Stomach (tissue), 9 donors: Measurements from ENCODE around the gene SPATA22. TPM values are rescaled to one million over a fixed set of nuclear protein-coding genes. Genes with fewer than 3 reads are reported as not detected.
"Not testable (repeated sequence)": the region's sequence is repeated elsewhere in the genome, so short reads cannot be mapped to it uniquely, and the experiment has no call there.

Source experiments
- DNase-seq, 2 donors: peaks; one replicate each; pipeline versions ENCODE4 v3.0.0 to v3.0.0-alpha.2; 2013 to 2019
- H3K27ac ChIP-seq, 5 donors: fragments of 200-600 bp in 4 of 5; sonication (generic) in 4 of 5; one replicate each; pipeline ENCODE4 v1.5.1; 2013 to 2019; ENCODE audit warnings: mild to moderate bottlenecking in 1 of 5, moderate library complexity in 1 of 5
- H3K27me3 ChIP-seq, 3 donors: fragments of 200-600 bp; sonication (generic); one replicate each; pipeline ENCODE4 v1.5.1; 2017 to 2019; ENCODE audit warnings: mixed run types in 1 of 3
- H3K36me3 ChIP-seq, 4 donors: fragments of 200-600 bp; sonication (generic); 1 replicate in 3 of 4; 2 replicates in 1 of 4; pipeline ENCODE4 v1.5.1; 2016 to 2019
- H3K4me1 ChIP-seq, 4 donors: fragments of 200-600 bp; sonication (generic); one replicate each; pipeline ENCODE4 v1.5.1; 2016 to 2019
- H3K4me3 ChIP-seq, 4 donors: fragments of 200-600 bp; sonication (generic) in 3 of 4; one replicate each; pipeline ENCODE4 v1.5.1; 2016 to 2019; ENCODE audit warnings: mild to moderate bottlenecking in 1 of 4
- H3K9me3 ChIP-seq, 4 donors: fragments of 200-600 bp; sonication (generic); one replicate each; pipeline ENCODE4 v1.5.1; 2016 to 2019
- EP300 ChIP-seq: sonication (generic); formaldehyde crosslinking; IDR thresholded peaks from one replicate; pipeline ENCODE4 v1.6.1; 2017; ENCODE audit warnings: antibody characterized with exemption
- POLR2A ChIP-seq, 4 donors: fragments of 450-650 bp; IDR thresholded peaks; one replicate each; pipeline ENCODE4 v1.6.1; 2016; ENCODE audit warnings: antibody characterized with exemption in 4 of 4, control low read depth in 2 of 4, mild to moderate bottlenecking in 1 of 4, moderate library complexity in 1 of 4
- POLR2AphosphoS5 ChIP-seq, 3 donors: sonication (generic); formaldehyde crosslinking; IDR thresholded peaks; one replicate each; pipeline ENCODE4 v1.6.1; 2016; ENCODE audit warnings: antibody characterized with exemption in 3 of 3
- WGBS, 5 donors: extraction: QIAGEN DNeasy Blood & Tissue Kit in 3 of 5; methylation state at CpG; one replicate each; pipeline versions ENCODE4 v1.1.5 to v1.1.7; 2013 to 2018; 5-methylcytosine and 5-hydroxymethylcytosine counted together
- intact Hi-C: fragments of 100-400 bp; cut with DNase I; formaldehyde crosslinking; loops from one replicate; pipeline ENCODE4 v1.15.1; 2023; ENCODE audit warnings: low total_unique reads
- polyA plus RNA-seq, 3 donors: library from polyadenylated mRNA; stranded (reverse); fragments of 200-250 nt; gene quantifications; one replicate each; pipeline ENCODE4 v1.2.3, GENCODE V29; 2013
- total RNA-seq, 5 donors: library from RNA; depleted of rRNA; stranded (reverse); fragments of >200 nt; gene quantifications; one replicate each; pipeline versions ENCODE4 v1.1.0 to v1.2.3, GENCODE V29; 2014 to 2016
- TF ChIP-seq, protein P1 (sequence below), 7 experiments: fragments of 450-650 bp in 4 of 7; fragments of 200-600 bp in 3 of 7; sonication (generic) in 3 of 7; IDR thresholded peaks; one replicate each; pipeline ENCODE4 v1.5.1; 2016 to 2019; ENCODE audit warnings: antibody characterized with exemption in 7 of 7, control low read depth in 2 of 7, mild to moderate bottlenecking in 1 of 7
- donor health status: healthy with polysubstance abuse.
- donor health status: Bipolar disorder and iron deficiency.
- donor health status: healthy.

SPATA22 gene
- total and polyA plus RNA-seq, 8 donors: 1.1 to 4.1 TPM; not detected in 6

DNA sequence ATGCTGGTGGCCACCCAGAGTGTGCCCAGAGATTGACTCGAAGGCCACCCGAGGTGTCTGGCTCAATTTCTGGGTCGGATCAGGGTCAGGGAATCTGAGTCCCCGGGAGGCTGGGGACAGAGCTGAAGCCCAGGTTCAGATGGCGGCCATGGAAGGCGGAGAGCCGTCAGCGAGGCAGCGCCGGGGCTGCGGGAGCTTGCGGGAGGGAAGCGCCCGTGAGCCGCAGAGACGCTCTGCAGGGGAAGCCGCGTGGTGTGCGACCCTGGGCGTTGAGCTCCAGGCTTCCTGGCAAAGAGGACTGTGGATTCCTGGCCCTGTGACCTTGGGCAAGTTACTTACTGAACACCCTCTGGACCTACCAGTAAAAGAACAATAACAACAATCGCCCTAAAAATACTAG, 518 bp upstream of the SPATA22 start:
- Histone ChIP-seq H3K4me3 (no peak overlapping the region), H3K36me3 (no peaks in the 10 kb centered on the region), H3K27ac (no peak overlapping the region), H3K9me3 (no peaks in the 10 kb centered on the region), H3K4me1 (peaks cover 5 to 21% (median 14%) of the 10 kb centered on the region in 4 donors), H3K27me3 (no peaks in the 10 kb centered on the region)
- intact Hi-C loops: no loop called here
- TF ChIP-seq EP300 (no peak), POLR2AphosphoS5 (IDR thresholded peaks at IDR 0.05) (no peak), POLR2A (IDR thresholded peaks at IDR 0.05) (no peak)
- TF ChIP-seq, protein P1, sequence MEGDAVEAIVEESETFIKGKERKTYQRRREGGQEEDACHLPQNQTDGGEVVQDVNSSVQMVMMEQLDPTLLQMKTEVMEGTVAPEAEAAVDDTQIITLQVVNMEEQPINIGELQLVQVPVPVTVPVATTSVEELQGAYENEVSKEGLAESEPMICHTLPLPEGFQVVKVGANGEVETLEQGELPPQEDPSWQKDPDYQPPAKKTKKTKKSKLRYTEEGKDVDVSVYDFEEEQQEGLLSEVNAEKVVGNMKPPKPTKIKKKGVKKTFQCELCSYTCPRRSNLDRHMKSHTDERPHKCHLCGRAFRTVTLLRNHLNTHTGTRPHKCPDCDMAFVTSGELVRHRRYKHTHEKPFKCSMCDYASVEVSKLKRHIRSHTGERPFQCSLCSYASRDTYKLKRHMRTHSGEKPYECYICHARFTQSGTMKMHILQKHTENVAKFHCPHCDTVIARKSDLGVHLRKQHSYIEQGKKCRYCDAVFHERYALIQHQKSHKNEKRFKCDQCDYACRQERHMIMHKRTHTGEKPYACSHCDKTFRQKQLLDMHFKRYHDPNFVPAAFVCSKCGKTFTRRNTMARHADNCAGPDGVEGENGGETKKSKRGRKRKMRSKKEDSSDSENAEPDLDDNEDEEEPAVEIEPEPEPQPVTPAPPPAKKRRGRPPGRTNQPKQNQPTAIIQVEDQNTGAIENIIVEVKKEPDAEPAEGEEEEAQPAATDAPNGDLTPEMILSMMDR (IDR thresholded peaks at IDR 0.05): no peak
- WGBS, 5 donors: 90 to 95% (median 94%) methylated on average over 21 of the region's 21 CpGs
- DNase-seq: no peak

DNA sequence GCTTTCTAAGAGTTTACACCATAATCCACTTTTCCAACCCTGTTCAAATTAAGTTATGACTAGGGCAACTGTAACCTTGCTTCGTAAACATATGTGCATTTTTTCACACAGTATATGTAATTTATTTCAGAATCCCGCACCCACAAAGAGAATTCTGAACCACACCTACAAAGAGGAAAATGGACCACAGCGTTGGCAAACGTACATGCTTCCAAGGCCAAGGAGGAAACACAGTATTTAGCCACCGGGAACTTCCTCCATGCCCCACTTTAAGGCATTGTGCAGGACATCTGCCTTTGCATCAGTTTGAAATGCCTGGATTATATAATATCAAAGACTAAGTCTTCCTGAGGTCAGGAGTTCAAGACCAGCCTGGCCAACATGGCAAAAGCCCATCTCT, 2.1 kb downstream of the SPATA22 start:
- TF ChIP-seq, protein P1 (IDR thresholded peaks at IDR 0.05): no peak
- no peak for TF ChIP-seq POLR2AphosphoS5 (IDR thresholded peaks at IDR 0.05)
- no peak for TF ChIP-seq EP300
- TF ChIP-seq POLR2A (IDR thresholded peaks at IDR 0.05): no peak
- DNase-seq: no peak
- Histone ChIP-seq H3K27ac (no peak overlapping the region), H3K36me3 (no peaks in the 10 kb centered on the region), H3K9me3 (no peaks in the 10 kb centered on the region), H3K4me1 (peaks cover 0 to 8% (median 5%) of the 10 kb centered on the region in 4 donors), H3K4me3 (no peak overlapping the region), H3K27me3 (no peaks in the 10 kb centered on the region)
- intact Hi-C loops: no loop called here
- 46 to 72% (median 54%) methylated on average over 5 of the region's 5 CpGs for WGBS, 5 donors

DNA sequence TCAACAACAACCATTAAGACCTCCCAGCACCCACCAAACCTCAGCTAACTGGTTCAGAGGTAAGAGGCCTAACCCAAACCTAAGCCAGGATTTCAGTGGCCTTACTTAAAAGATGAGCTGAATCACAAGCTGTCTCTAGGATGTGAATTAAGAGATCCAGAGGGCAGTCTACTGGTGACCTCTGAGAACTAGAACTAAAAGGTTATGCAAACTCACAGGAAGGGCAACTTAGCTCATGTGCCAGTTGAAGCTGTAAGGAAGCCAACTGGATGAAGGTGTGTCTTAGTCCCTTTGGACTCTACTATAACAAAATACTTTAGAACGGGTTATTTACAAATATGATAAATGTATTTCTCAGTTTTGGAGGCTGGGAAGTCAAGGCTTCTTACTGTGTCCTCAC, 5.3 kb downstream of the SPATA22 start:
- WGBS, 5 donors: 52 to 79% (median 62%) methylated on average over 1 of the region's 1 CpG
- intact Hi-C loops: not testable (repeated sequence)

DNA sequence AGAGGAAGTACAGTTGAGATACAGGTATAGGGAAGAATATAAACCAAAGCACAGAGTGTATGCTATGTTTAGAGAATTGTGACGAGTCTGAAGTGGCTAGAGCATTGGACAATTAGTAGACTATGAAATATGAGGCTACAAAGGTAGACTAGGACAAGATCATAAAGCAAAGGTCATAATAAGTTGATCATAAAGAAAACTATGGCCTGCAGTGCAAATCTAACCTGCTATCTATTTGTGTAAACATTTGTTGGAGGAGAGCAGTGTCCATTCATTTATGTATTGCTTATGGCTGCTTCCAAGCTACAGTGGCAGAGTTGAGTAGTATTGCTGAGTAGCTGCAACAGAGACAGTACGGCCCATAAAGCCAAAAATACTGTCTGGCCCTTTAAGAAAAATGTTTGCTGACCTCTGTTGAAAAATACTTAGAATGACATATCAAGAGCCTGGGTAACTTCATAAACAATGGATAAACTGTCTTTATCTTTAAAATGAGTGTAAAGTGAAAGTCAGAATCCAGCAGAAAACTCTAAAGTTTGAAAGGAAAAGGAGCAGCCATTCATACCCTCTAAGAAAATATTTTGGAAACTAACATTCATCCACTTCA, 23.5 kb downstream of the SPATA22 start:
- Histone ChIP-seq H3K27me3 (no peaks in the 10 kb centered on the region), H3K4me3 (no peak overlapping the region), H3K9me3 (no peaks in the 10 kb centered on the region), H3K4me1 (peaks cover 0 to 6% (median 2%) of the 10 kb centered on the region in 4 donors), H3K36me3 (no peaks in the 10 kb centered on the region), H3K27ac (no peak overlapping the region)
- TF ChIP-seq POLR2AphosphoS5 (IDR thresholded peaks at IDR 0.05) (no peak), POLR2A (IDR thresholded peaks at IDR 0.05) (no peak), EP300 (no peak)
- TF ChIP-seq, protein P1 (IDR thresholded peaks at IDR 0.05): no peak
- peak in 1 of 2 donors; percentile 4 for DNase-seq
- intact Hi-C loops: no loop called here
- 28 to 48% (median 45%) methylated on average over 2 of the region's 2 CpGs for WGBS, 5 donors

More for the DNA sequence above, 5.3 kb downstream of the SPATA22 start:
- DNase-seq, H3K9me3 ChIP-seq, H3K27me3 ChIP-seq, H3K27ac ChIP-seq, H3K4me3 ChIP-seq, H3K36me3 ChIP-seq, H3K4me1 ChIP-seq: not testable (repeated sequence)

DNA sequence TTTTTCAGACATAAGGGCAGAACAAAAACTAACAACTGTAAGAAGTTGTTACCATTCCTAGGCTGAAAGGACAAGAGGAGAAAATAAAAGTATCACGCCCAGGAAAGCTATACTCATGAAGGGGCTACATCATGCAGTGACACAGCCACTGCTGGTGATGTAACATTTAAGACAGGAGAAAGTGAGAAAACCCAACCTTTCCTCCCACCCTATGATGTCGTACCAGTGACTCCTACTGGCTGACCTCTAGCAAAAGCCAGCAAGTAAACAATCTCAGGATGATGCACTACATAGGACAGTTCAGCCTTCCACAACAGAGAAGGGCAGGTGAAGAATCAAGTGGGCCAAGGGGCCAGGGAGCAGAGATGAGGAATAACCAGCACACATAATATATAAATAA, 24.0 kb downstream of the SPATA22 start:
- Histone ChIP-seq H3K4me3 (no peak overlapping the region), H3K27me3 (peaks cover 0 to 1% (median 0%) of the 10 kb centered on the region in 3 donors), H3K27ac (no peak overlapping the region), H3K4me1 (peaks cover 0 to 6% (median 2%) of the 10 kb centered on the region in 4 donors), H3K36me3 (no peaks in the 10 kb centered on the region), H3K9me3 (no peaks in the 10 kb centered on the region)
- intact Hi-C loops: no loop called here
- 49 to 63% (median 55%) methylated on average over 2 of the region's 2 CpGs for WGBS, 5 donors
- TF ChIP-seq EP300: no peak
- TF ChIP-seq POLR2AphosphoS5 (IDR thresholded peaks at IDR 0.05): no peak
- peak in 1 of 2 donors; percentile 6 for DNase-seq
